Small intestine (tissue), 7 donors: ENCODE measurements around the gene CEP89. TPM values are rescaled to one million over a fixed set of nuclear protein-coding genes. Genes with fewer than 3 reads are reported as not detected.
"Not testable (repeated sequence)": the region's sequence is repeated elsewhere in the genome, so short reads cannot be mapped to it uniquely, and the experiment has no call there.

Experiments used
- DNase-seq, 2 donors: peaks; one replicate each; pipeline versions ENCODE4 v3.0.0 to v3.0.0-alpha.2; 2013
- FAIRE-seq: peaks from 2 replicates; lab custom pipeline; 2012; peaks lifted over from hg19 to GRCh38; lab: Jason Lieb, UNC
- H3K27ac ChIP-seq, 3 donors: one replicate each; pipeline ENCODE4 v1.5.1; 2013; ENCODE audit warnings: low read length in 2 of 3, mild to moderate bottlenecking in 2 of 3, control low read depth in 1 of 3, inconsistent platforms in 1 of 3, low read depth in 1 of 3, moderate library complexity in 1 of 3
- H3K27me3 ChIP-seq, 3 donors: one replicate each; pipeline ENCODE4 v1.6.1; 2013; ENCODE audit warnings: low read length in 3 of 3, inconsistent platforms in 1 of 3; ENCODE audit not compliant: control insufficient read depth in 3 of 3, insufficient read depth in 3 of 3
- H3K36me3 ChIP-seq, 3 donors: one replicate each; pipeline ENCODE4 v1.6.1; 2013; ENCODE audit warnings: low read length in 3 of 3, inconsistent platforms in 1 of 3, low read depth in 1 of 3, mild to moderate bottlenecking in 1 of 3, moderate library complexity in 1 of 3; ENCODE audit not compliant: control insufficient read depth in 3 of 3, insufficient read depth in 2 of 3
- H3K4me1 ChIP-seq, 3 donors: one replicate each; pipeline ENCODE4 v1.6.1; 2013; ENCODE audit warnings: low read length in 2 of 3, inconsistent platforms in 1 of 3, low read depth in 1 of 3, mild to moderate bottlenecking in 1 of 3, moderate library complexity in 1 of 3; ENCODE audit not compliant: control insufficient read depth in 3 of 3, insufficient read depth in 2 of 3
- H3K4me3 ChIP-seq, 3 donors: one replicate each; pipeline ENCODE4 v1.5.1; 2013; ENCODE audit warnings: low read length in 3 of 3, control low read depth in 1 of 3, inconsistent platforms in 1 of 3, low read depth in 1 of 3, mild to moderate bottlenecking in 1 of 3, moderate library complexity in 1 of 3
- H3K9me3 ChIP-seq, 2 donors: one replicate each; pipeline ENCODE4 v1.6.1; 2013; ENCODE audit warnings: low read depth in 1 of 2, low read length in 1 of 2; ENCODE audit not compliant: control insufficient read depth in 2 of 2, insufficient read depth in 1 of 2
- WGBS, 3 donors: extraction: QIAGEN DNeasy Blood & Tissue Kit; methylation state at CpG; one replicate each; pipeline ENCODE4 v1.1.7; 2013; 5-methylcytosine and 5-hydroxymethylcytosine counted together
- polyA plus RNA-seq, 4 donors: library from polyadenylated mRNA; stranded (reverse) in 3 of 4; unstranded in 1 of 4; fragments of 200-250 nt in 3 of 4; fragments of 120-200 nt in 1 of 4; gene quantifications; one replicate each; pipeline versions ENCODE4 v1.2.1 to v1.2.3, GENCODE V29; 2013
- donor health status: healthy with polysubstance abuse.
- donor health status: control.
- donor health status: control.
- donor health status: Bipolar disorder and iron deficiency.
- donor health status: healthy.

CEP89 gene
- polyA plus RNA-seq, 4 donors, result 3.5 to 12.4 (median 6.3) TPM

GRCh38 chr19:32856818-32857217 is 114.9 kb downstream of the CEP89 start:
- H3K9me3 ChIP-seq, H3K27ac ChIP-seq, H3K4me3 ChIP-seq, DNase-seq, H3K27me3 ChIP-seq, FAIRE-seq, H3K4me1 ChIP-seq: not testable (repeated sequence)
- H3K36me3 ChIP-seq, result peaks cover 0 to 32% (median 13%) of the 10 kb centered on the region in 3 donors
- WGBS, 3 donors, result 90 to 95% (median 93%) methylated on average over 7 of the region's 7 CpGs

DNA sequence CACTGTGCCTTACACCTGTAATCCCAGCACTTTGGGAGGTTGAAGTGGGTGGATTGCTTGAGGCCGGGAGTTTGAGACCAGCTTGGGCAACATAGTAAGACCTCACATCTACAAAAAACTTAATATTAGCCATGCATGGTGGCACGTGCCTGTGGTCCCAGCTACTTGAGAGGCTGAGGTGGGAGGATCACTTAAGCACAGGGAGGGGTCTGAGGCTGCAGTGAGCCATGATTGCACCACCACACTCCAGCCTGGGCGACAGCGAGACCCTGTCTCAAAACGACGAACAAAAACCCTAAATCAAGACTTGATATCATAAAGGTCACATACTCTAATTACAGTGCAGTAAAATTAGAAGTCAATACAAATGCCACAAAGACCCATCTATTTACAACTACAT is 119.5 kb downstream of the CEP89 start:
- Histone ChIP-seq H3K27ac (no peak overlapping the region), H3K36me3 (peaks cover 0 to 12% (median 7%) of the 10 kb centered on the region in 3 donors), H3K9me3 (no peaks in the 10 kb centered on the region), H3K27me3 (no peaks in the 10 kb centered on the region), H3K4me1 (no peaks in the 10 kb centered on the region), H3K4me3 (no peak overlapping the region)
- no peak for DNase-seq
- 76 to 88% (median 85%) methylated on average over 6 of the region's 6 CpGs for WGBS, 3 donors
- FAIRE-seq, result no peak

DNA sequence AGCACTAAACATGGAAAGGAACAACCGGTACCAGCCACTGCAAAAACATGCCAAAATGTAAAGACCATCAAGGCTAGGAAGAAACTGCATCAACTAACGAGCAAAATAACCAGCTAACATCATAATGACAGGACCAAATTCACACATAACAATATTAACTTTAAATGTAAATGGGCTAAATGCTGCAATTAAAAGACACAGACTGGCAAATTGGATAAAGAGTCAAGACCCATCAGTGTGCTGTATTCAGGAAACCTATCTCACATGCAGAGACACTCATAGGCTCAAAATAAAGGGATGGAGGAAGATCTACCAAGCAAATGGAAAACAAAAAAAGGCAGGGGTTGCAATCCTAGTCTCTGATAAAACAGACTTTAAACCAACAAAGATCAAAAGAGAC is 123.7 kb downstream of the CEP89 start:
- not testable (repeated sequence) for FAIRE-seq, H3K9me3 ChIP-seq, DNase-seq, H3K4me1 ChIP-seq, H3K27ac ChIP-seq, H3K36me3 ChIP-seq, H3K27me3 ChIP-seq, H3K4me3 ChIP-seq
- no CpG with 5 or more reads among the region's 2 CpGs for WGBS, 3 donors

DNA sequence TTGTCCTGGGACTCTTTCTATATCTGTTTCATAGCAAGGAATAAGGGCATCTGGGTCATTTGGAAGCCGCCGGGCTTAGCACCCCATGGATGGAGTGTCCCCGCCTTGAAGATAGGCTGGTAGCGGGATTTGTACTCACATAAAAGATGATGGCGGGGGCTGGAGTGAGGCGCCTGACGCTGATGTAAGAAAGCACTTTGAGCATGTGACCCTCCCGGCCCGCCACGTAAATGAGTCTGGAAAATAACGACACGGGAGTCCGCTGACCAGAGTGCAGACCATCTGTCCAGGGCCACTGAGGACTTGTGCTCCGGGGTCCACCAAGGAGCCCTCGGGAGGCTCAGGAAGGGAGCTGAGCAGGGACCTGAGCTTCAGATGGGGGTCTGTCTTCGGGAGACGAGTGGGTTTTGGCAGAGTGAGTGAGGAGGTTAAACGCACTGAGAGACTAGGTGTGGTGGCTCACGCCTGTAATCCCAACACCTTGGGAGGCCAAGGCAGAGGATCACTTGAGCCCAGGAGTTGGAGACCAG is 128.0 kb downstream of the CEP89 start:
- no peaks in the 10 kb centered on the region for H3K27me3 ChIP-seq
- 92 to 96% (median 96%) methylated on average over 19 of the region's 19 CpGs for WGBS, 3 donors
- H3K4me1 ChIP-seq, result no peaks in the 10 kb centered on the region
- FAIRE-seq, result no peak
- H3K27ac ChIP-seq, result no peak overlapping the region
- H3K36me3 ChIP-seq, result peaks cover 2 to 22% (median 10%) of the 10 kb centered on the region in 3 donors
- no peak for DNase-seq
- peaks cover 0 to 6% of the 10 kb centered on the region in 2 donors for H3K9me3 ChIP-seq
- H3K4me3 ChIP-seq, result no peak overlapping the region

- no peak overlapping the region for H3K27ac ChIP-seq
- FAIRE-seq (no peak), DNase-seq (no peak)
- H3K27me3 ChIP-seq, result no peaks in the 10 kb centered on the region
- no peaks in the 10 kb centered on the region for H3K4me1 ChIP-seq
- 88 to 89% (median 88%) methylated on average over 8 of the region's 8 CpGs for WGBS, 3 donors
- peaks cover 0 to 6% of the 10 kb centered on the region in 2 donors for H3K9me3 ChIP-seq
- H3K36me3 ChIP-seq, result peaks cover 2 to 22% (median 10%) of the 10 kb centered on the region in 3 donors
- H3K4me3 ChIP-seq, result no peak overlapping the region
Observed at GRCh38 chr19:32842061-32842460, 129.7 kb downstream of the CEP89 start.

- Histone ChIP-seq H3K36me3 (peaks cover 2 to 17% (median 7%) of the 10 kb centered on the region in 3 donors), H3K9me3 (peaks cover 0 to 4% of the 10 kb centered on the region in 2 donors), H3K27me3 (no peaks in the 10 kb centered on the region), H3K27ac (no peak overlapping the region), H3K4me3 (no peak overlapping the region), H3K4me1 (no peaks in the 10 kb centered on the region)
- FAIRE-seq (no peak), DNase-seq (no peak)
- 77 to 86% (median 85%) methylated on average over 7 of the region's 7 CpGs for WGBS, 3 donors
Observed at GRCh38 chr19:32837531-32837930, 134.2 kb downstream of the CEP89 start.

GRCh38 chr19:32833388-32833787 is 138.4 kb downstream of the CEP89 start:
- not testable (repeated sequence) for FAIRE-seq, H3K27ac ChIP-seq, H3K9me3 ChIP-seq, H3K4me1 ChIP-seq, H3K27me3 ChIP-seq, DNase-seq, H3K4me3 ChIP-seq
- 89 to 90% (median 90%) methylated on average over 7 of the region's 7 CpGs for WGBS, 3 donors
- H3K36me3 ChIP-seq, result peaks cover 0 to 24% (median 7%) of the 10 kb centered on the region in 3 donors

DNA sequence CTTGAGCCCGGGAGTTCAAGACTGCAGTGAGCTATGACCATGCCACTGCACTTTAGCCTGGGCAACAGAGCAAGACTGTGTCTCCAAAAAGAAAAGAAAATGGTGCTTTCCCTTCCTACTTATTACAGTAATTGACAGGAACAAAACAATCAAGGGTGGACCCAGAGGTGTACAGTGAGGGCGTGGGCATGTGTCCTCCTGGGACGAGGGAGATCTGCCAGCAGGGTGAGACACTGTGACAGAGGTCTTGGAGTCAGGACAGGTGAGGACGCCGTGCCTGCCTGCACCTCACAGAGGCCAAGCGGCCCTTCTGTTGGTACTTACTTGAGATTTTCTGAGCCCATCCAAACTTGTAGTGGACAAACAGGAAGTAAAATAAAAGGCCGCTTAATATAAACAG is 138.9 kb downstream of the CEP89 start:
- not testable (repeated sequence) for H3K4me3 ChIP-seq, H3K4me1 ChIP-seq, H3K9me3 ChIP-seq, DNase-seq, H3K27me3 ChIP-seq, FAIRE-seq, H3K27ac ChIP-seq
- peaks cover 0 to 24% (median 7%) of the 10 kb centered on the region in 3 donors for H3K36me3 ChIP-seq
- 77 to 88% (median 82%) methylated on average over 7 of the region's 7 CpGs for WGBS, 3 donors

- H3K4me1 ChIP-seq, DNase-seq, FAIRE-seq: not testable (repeated sequence)
Observed at GRCh38 chr19:32832094-32832493, 139.7 kb downstream of the CEP89 start.

More at GRCh38 chr19:32832094-32832493, 139.7 kb downstream of the CEP89 start:
- WGBS, 3 donors, result 94 to 96% (median 94%) methylated on average over 12 of the region's 12 CpGs
- not testable (repeated sequence) for H3K27me3 ChIP-seq, H3K27ac ChIP-seq, H3K9me3 ChIP-seq, H3K4me3 ChIP-seq
- H3K36me3 ChIP-seq, result peaks cover 0 to 28% (median 7%) of the 10 kb centered on the region in 3 donors
